8988T (cell line): Measurements from ENCODE around the gene MOGAT3.
"Not testable (repeated sequence)": the region's sequence is repeated elsewhere in the genome, so short reads cannot be mapped to it uniquely, and the experiment has no call there.

Source experiments
- DNase-seq: peaks from one replicate; pipeline ENCODE4 v3.0.0; 2011

The MOGAT3 gene

GRCh38 chr7:101203740-101204738 lies 3.2 kb upstream of the MOGAT3 start:
- not testable (repeated sequence) for DNase-seq

- no peak for DNase-seq
These were observed 1.7 kb upstream of the MOGAT3 start for GRCh38 chr7:101202603-101202918.

DNA sequence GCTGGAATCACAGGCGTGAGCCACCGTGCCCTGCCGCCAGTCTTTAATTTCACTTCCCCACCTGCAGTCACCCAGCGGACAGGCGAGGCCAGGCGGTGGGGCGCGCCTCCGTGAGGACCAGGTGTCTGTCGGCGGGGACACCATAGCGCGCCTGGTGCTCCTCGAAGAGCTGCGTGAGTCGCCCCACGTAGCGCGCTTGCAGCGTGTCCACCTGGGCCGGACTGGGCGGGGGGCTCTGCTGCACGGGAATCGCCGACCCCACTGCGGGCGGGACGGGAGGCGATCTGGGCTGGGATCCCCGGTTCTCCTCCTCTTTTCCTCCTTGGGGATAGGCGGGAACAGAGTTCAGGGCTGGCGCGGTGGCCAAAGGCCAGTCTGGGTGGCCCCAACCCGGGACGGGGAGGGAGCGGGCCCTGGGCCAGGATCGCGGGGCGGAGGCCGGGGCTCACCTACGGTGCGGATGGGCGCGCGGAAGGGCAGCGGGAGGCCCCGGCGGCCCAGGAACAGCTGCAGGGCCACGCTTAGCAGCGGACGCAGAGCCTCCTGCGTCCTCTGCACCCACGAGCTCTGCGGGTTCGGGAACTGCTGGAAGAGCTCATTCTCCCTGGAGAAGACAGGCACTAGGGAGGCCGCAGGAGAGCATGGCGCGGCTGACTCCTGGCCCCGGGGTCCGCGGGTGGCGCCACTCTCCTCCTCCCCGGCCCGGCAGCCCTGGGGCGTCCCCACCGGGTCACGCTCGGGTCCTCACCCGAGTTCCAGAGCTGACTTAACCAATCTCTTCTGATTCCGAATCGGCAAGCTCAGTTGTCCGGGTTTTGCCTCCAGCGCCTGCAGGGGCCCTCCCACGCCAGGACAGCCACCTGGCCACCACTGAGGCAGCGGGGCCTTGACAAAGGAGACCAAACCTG lies 1.1 kb upstream of the MOGAT3 start:
- no peak for DNase-seq

DNA sequence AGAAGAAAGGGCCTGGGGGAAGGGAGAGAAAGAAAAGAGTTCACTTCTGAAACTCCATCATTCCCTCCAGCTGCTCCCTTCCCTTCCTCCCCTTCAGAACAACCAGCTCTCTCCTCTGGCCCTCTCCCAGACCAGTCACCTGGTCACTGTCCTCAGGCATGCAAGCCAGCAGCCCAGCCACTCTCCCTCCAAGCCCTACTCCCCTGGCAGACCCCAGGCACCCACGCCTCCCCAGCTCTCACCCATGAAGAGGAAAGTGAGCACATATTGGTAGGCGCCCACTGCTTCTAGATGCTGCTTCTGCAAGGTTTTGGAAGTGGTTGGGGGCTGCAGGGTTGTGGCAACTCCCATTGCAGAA lies 353 bp downstream of the MOGAT3 start:
- DNase-seq = no peak

DNA sequence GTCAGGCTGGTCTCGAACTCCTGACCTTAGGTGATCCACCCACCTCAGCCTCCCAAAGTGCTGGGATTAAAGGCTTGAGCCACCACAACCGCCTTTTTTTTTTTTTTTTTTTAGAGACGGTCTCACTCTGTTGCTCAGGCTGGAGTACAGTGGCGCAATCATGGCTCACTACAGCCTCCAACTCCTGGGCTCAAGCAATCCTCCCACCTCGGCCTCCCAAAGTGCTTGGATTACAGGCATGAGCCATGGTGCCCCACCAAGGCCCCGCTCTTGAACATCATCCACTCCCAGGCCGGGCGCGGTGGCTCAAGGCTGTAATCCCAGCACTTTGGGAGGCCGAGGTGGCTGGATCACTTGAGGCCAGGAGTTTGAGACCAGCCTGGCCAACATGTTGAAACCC lies 1.3 kb downstream of the MOGAT3 start:
- DNase-seq = not testable (repeated sequence)

GRCh38 chr7:101198476-101198875 lies 2.4 kb downstream of the MOGAT3 start:
- DNase-seq = no peak

DNA sequence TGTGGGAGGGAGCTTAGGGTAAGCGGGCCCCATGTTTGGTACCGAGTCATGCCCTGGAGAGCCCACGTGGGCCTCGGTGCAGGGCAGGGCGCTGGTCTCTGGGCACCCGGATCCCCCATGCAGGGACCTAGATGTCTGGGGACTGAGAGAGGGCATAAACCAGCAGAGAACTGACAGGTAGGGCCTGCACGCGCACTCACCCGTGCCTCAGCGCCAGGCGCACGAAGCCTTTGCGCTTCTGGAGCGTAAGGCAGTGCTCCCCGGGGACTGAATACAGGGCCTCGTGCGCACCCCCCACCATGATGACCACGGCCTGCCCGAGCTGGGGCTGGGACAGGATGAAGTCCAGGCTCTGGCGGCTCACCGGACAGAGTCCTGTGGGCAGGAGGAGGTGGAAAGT lies 2.8 kb downstream of the MOGAT3 start:
- DNase-seq = no peak

GRCh38 chr7:101195884-101196283 lies 5.0 kb downstream of the MOGAT3 start:
- DNase-seq = no peak

- DNase-seq = no peak
These were observed 11.7 kb downstream of the MOGAT3 start for GRCh38 chr7:101189109-101189508.

DNA sequence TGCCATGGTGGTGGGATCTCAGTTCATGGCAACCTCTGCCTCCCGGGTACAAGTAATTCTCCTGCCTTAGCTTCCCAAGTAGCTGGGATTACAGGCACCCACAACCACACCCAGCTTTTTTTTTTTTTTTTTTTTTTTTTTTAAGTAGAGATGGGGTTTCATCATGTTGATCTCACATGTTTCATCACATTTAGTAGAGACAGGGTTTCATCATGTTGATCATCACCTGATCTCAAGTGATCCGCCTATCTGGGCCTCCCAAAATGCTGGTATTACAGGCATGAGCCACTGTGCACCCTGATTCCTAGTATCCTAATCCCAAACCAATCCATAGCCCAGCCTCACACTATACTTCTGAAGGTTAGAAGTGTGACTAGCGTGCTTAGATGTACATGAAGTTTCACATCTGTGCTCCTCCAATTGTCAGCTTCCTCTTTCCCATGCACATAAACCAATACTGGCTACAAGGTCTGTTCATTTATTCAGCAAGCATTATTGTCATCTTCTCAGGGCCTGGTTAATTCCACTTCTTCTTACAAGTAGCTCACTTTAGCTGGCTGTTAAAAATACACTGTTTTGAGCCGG lies 13.9 kb downstream of the MOGAT3 start:
- DNase-seq = no peak

DNA sequence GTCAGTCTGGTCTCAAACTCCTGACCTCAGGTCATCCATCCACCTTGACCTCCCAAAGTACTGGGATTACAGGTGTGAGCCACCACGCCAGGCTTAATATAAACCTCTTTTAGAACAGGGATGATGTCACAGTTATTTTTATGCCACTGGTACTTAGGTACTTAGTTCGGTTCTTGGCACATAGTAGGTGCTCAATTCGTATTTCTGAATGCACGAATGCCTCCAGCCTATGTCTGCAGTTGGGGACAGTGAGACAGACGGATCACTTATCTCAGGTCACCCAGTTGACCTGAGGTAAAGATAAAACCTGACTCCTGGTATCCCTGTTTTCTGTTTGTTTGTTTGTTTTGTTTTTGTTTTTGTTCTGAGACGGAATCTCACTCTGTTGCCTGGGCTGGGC lies 14.6 kb downstream of the MOGAT3 start:
- DNase-seq = no peak

- DNase-seq = no peak
These were observed 15.5 kb downstream of the MOGAT3 start for GRCh38 chr7:101185258-101185839.

GRCh38 chr7:101180130-101180755 lies 20.6 kb downstream of the MOGAT3 start, which contains the start of gene NAT16:
Gene NAT16 (minus strand): TSS chr7:101180293. CDS start chr7:101174807, 5,486 bp downstream.
- DNase-seq = no peak

- no peak for DNase-seq
These were observed 21.1 kb downstream of the MOGAT3 start for GRCh38 chr7:101179713-101180112.

GRCh38 chr7:101179117-101179516 lies 21.7 kb downstream of the MOGAT3 start:
- no peak for DNase-seq

GRCh38 chr7:101177644-101178043 lies 23.2 kb downstream of the MOGAT3 start:
- DNase-seq = no peak

GRCh38 chr7:101175664-101176063 lies 25.2 kb downstream of the MOGAT3 start:
- no peak for DNase-seq

DNA sequence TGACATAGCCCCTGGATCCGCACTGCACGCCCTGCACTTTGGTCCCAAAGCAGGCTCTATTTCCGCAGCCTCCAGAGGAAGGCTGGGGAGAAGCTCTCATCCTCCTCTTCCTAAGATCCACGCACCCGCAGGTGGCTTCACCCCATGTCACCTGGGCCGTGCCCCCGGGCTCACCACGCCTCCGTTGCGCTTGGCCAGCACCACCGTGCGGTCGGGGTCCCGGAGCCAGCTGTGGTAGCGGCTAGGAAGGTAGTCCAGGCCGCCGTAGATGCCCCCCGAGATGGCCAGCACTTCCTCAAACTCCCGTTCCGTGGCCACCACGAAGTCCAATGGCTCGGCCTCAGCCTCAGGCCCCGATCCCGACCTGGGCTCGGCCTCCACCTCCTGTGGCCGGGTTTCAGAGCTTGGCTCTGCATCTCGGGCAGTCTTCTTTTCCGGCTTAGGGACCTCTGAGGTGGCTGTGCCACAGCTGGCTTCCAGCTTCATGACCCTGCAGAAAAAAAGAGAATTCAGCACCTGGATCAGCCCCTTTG lies 26.4 kb downstream of the MOGAT3 start:
- no peak for DNase-seq

DNA sequence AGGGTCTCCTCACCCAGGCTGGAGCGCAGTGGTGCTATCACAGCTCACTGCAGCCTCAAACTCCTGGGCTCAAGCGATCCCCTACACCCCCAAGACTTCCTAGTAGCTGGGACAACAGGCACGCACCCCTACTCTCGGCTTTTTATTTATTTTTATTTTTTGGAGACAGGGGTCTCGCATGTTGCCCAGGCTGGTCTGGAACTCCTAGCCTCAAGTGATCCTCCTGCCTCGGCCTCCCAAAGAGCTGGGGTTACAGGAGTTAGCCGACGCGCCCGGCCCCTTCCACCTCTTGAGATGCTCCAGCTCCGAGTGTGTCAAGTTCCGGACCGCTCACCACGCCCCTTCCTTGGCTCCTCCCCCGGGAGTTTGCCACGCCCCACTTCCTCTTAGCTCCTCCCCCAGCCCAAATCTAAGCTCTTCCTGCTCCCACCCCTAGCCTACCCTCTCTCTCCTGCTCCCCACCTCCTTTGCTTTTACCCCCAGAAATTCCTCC lies 27.0 kb downstream of the MOGAT3 start:
- peak; percentile 70 for DNase-seq

GRCh38 chr7:101172854-101173751 lies 27.7 kb downstream of the MOGAT3 start:
- DNase-seq = peak; percentile 72
